OCI-LY1 (cell line): ENCODE measurements around the gene BTG3.

Experiments
- H2AFZ ChIP-seq: fragments of 200-600 bp; sonication (generic), shearing (Covaris generic); 2 replicates; pipeline ENCODE4 v1.6.0; 2014; ENCODE audit warnings: antibody characterized with exemption, mild to moderate bottlenecking, low read length
- H3F3A ChIP-seq: fragments of 200-600 bp; sonication (generic), shearing (Covaris generic); 2 replicates; pipeline ENCODE4 v1.6.0; 2014; ENCODE audit warnings: mild to moderate bottlenecking, antibody characterized with exemption, low read length, moderate library complexity; ENCODE audit not compliant: insufficient read depth
- H3K27ac ChIP-seq: fragments of 200-600 bp; sonication (generic); 2 replicates; pipeline ENCODE4 v1.5.1; 2014; ENCODE audit warnings: low read length, mixed run types, mild to moderate bottlenecking, low read depth; ENCODE audit not compliant: poor library complexity, severe bottlenecking
- H3K27me3 ChIP-seq: fragments of 200-600 bp; sonication (generic); 2 replicates; pipeline ENCODE4 v1.6.0; 2014; ENCODE audit warnings: antibody characterized with exemption, mild to moderate bottlenecking, low read length, moderate library complexity; ENCODE audit not compliant: insufficient read depth
- H3K36me3 ChIP-seq: fragments of 200-600 bp; sonication (generic); 2 replicates; pipeline ENCODE4 v1.6.1; 2014; ENCODE audit warnings: mild to moderate bottlenecking, antibody characterized with exemption, low read length, moderate library complexity, mixed read lengths; ENCODE audit not compliant: insufficient read depth
- H3K4me1 ChIP-seq: fragments of 200-600 bp; sonication (generic); 2 replicates; pipeline ENCODE4 v1.5.1; 2014; ENCODE audit warnings: mild to moderate bottlenecking, low read length, moderate library complexity; ENCODE audit not compliant: insufficient read depth, severe bottlenecking
- H3K4me2 ChIP-seq: fragments of 200-600 bp; sonication (generic), shearing (Covaris generic); 2 replicates; pipeline ENCODE4 v1.6.1; 2014; ENCODE audit warnings: low read length
- H3K4me3 ChIP-seq: fragments of 200-600 bp; sonication (generic); 2 replicates; pipeline ENCODE4 v1.5.1; 2014; ENCODE audit warnings: low read length, low read depth, mild to moderate bottlenecking, mixed read lengths; ENCODE audit not compliant: poor library complexity, severe bottlenecking
- H3K79me2 ChIP-seq: fragments of 200-600 bp; shearing (Covaris generic); 2 replicates; pipeline ENCODE4 v1.6.1; 2016; ENCODE audit warnings: mixed run types, low read length, mixed read lengths; ENCODE audit not compliant: insufficient read depth
- H3K9ac ChIP-seq: fragments of 200-600 bp; sonication (generic), shearing (Covaris generic); 2 replicates; pipeline ENCODE4 v1.6.1; 2014; ENCODE audit warnings: mild to moderate bottlenecking, low read length, mixed read lengths
- H3K9me2 ChIP-seq: fragments of 200-600 bp; sonication (generic), shearing (Covaris generic); 2 replicates; pipeline ENCODE4 v1.6.1; 2014; ENCODE audit warnings: low read depth, mild to moderate bottlenecking, low read length, mixed read lengths
- H3K9me3 ChIP-seq: fragments of 200-600 bp; shearing (Covaris generic); 2 replicates; pipeline ENCODE4 v1.6.1; 2014; ENCODE audit warnings: low read length, mixed read lengths
- H4K20me1 ChIP-seq: fragments of 200-600 bp; sonication (generic), shearing (Covaris generic); 2 replicates; pipeline ENCODE4 v1.6.0; 2016; ENCODE audit warnings: mild to moderate bottlenecking, low read length; ENCODE audit not compliant: insufficient read depth
- CTCF ChIP-seq: fragments of 200-600 bp; sonication (generic), shearing (Covaris generic); IDR thresholded peaks from 2 replicates; pipeline ENCODE4 v1.5.1; 2017; ENCODE audit warnings: mild to moderate bottlenecking, antibody characterized with exemption, low read length, moderate library complexity, mixed read lengths
- EZH2 ChIP-seq: fragments of 200-600 bp; sonication (generic), shearing (Covaris generic); IDR thresholded peaks from 2 replicates; pipeline ENCODE4 v1.8.0; 2017; ENCODE audit warnings: borderline replicate concordance, mixed run types, mild to moderate bottlenecking, antibody characterized with exemption, low read length, moderate library complexity, mixed read lengths

The BTG3 gene

GRCh38 chr21:17612565-17613241 is at the start of gene BTG3:
TSS of gene BTG3 (minus strand) at chr21:17612901. CDS start at chr21:17609144, 3,757 bp downstream.
- no peaks in the 10 kb centered on the region for H4K20me1 ChIP-seq
- peak within 1 kb of the TSS; percentile 95 for H2AFZ ChIP-seq
- no peaks in the 10 kb centered on the region for H3K9me3 ChIP-seq
- peaks cover 45% of the 10 kb centered on the region for H3K79me2 ChIP-seq
- no peak for TF ChIP-seq EZH2
- TF ChIP-seq CTCF: no peak
- H3K27me3 ChIP-seq: no peaks in the 10 kb centered on the region
- peaks cover 24% of the 10 kb centered on the region; the same call in 1 of the 2 replicates for H3K36me3 ChIP-seq
- H3K9ac ChIP-seq: peak within 1 kb of the TSS; percentile 88
- no peaks in the 10 kb centered on the region for H3K9me2 ChIP-seq
- peaks cover 18% of the 10 kb centered on the region for H3K4me1 ChIP-seq
- peak within 1 kb of the TSS; percentile 89 for H3K4me3 ChIP-seq
- H3K4me2 ChIP-seq: peak within 1 kb of the TSS; percentile 90
- peak within 1 kb of the TSS; percentile 37 for H3K27ac ChIP-seq
- H3F3A ChIP-seq: no peaks in the 10 kb centered on the region

- Histone ChIP-seq H3K27me3 (no peaks in the 10 kb centered on the region), H4K20me1 (no peaks in the 10 kb centered on the region), H3K4me1 (no peaks in the 10 kb centered on the region), H3K9me3 (no peaks in the 10 kb centered on the region), H3F3A (no peaks in the 10 kb centered on the region), H3K27ac (no peak overlapping the region), H3K4me2 (no peak overlapping the region), H3K9ac (no peak overlapping the region), H2AFZ (no peak overlapping the region), H3K4me3 (no peak overlapping the region), H3K9me2 (no peaks in the 10 kb centered on the region), H3K36me3 (no peaks in the 10 kb centered on the region), H3K79me2 (no peaks in the 10 kb centered on the region)
- no peak for TF ChIP-seq EZH2
- TF ChIP-seq CTCF: no peak
Observed at GRCh38 chr21:17660862-17661261, 48.2 kb upstream of the BTG3 start.

GRCh38 chr21:17660452-17660851 is 47.8 kb upstream of the BTG3 start:
- no peak overlapping the region for H3K27ac ChIP-seq
- no peak for TF ChIP-seq CTCF
- no peak for TF ChIP-seq EZH2
- no peaks in the 10 kb centered on the region for H3K79me2 ChIP-seq
- H3K4me3 ChIP-seq: no peak overlapping the region
- H4K20me1 ChIP-seq: no peaks in the 10 kb centered on the region
- no peaks in the 10 kb centered on the region for H3K9me2 ChIP-seq
- H3K9ac ChIP-seq: no peak overlapping the region
- H2AFZ ChIP-seq: no peak overlapping the region
- no peaks in the 10 kb centered on the region for H3F3A ChIP-seq
- no peaks in the 10 kb centered on the region for H3K36me3 ChIP-seq
- no peaks in the 10 kb centered on the region for H3K9me3 ChIP-seq
- H3K27me3 ChIP-seq: no peaks in the 10 kb centered on the region
- H3K4me1 ChIP-seq: no peaks in the 10 kb centered on the region
- no peak overlapping the region for H3K4me2 ChIP-seq
